ENCODE results near the gene CFAP69. TPM values are rescaled to one million over a fixed set of nuclear protein-coding genes. Genes with fewer than 3 reads are reported as not detected.

The CFAP69 gene
- total and polyA plus RNA-seq, 2 donors (not counting 1 experiment from before 2014, with no cell fraction given), result 0.10 to 0.15 TPM

DNA sequence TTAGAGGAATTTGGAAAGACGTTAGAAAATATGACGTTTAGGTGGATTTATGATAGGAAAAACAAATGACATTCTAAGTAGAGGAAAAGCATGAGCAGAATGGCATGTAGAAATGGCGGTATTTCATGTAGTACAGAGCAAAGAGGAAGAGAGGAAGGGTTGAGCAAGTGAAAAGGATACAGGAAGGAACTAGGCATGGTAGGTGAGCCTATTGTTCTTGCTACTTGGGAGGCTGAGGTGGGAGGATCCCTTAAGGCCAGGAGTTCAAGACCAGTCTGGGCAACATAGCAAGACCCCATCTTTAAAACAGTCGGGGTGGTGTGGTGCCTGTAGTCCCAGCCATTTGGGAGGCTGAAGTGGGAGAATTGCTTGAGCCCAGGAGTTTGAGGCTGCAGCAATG is 102.8 kb downstream of the CFAP69 start:
- Mint-ChIP-seq H3K4me1 (peaks cover 56% of the 10 kb centered on the region), H3K4me3 (peak overlapping the region; percentile 99), H3K27me3 (no peaks in the 10 kb centered on the region), H3K9me3 (ENCODE audit: insufficient read depth) (no peaks in the 10 kb centered on the region), H3K27ac (peak overlapping the region; percentile 29)
- Histone ChIP-seq H3K36me3 (replicated peaks in 1 of 2; ENCODE audit: control extremely low read depth in 1 of 2, control insufficient read depth in 1 of 2, extremely low read depth in 1 of 2, insufficient read depth in 2 of 2, low read length in 1 of 2) (peaks cover 0 to 1% of the 10 kb centered on the region in 2 experiments), H3K9me3 (ENCODE audit: control extremely low read depth in 1 of 3, control insufficient read depth in 2 of 3, insufficient read depth in 1 of 3, low read length in 2 of 3) (no peaks in the 10 kb centered on the region), H3K4me1 (ENCODE audit: control insufficient read depth in 2 of 2, insufficient read depth in 2 of 2, low read length in 2 of 2) (peaks cover 14 to 17% of the 10 kb centered on the region in 2 donors), H3K79me2 (ENCODE audit: control insufficient read depth, insufficient read depth, low read length) (peaks cover 52% of the 10 kb centered on the region), H3K4me3 (ENCODE audit: control extremely low read depth in 1 of 5, extremely low read depth in 1 of 5, insufficient read depth in 1 of 5, low read depth in 2 of 5, low read length in 4 of 5) (peak overlapping the region in 1 of 5 experiments; percentile 93), H4K20me1 (ENCODE audit: control insufficient read depth, insufficient read depth, low read length, poor library complexity, severe bottlenecking) (peaks cover 5% of the 10 kb centered on the region), H2AFZ (ENCODE audit: insufficient read depth, low read depth, low read length, poor library complexity, severe bottlenecking) (no peak overlapping the region), H3K27ac (ENCODE audit: low read length in 2 of 2) (peak overlapping the region in 1 of 2 donors; percentile 96), H3K27me3 (replicated peaks in 1 of 4; ENCODE audit: control extremely low read depth in 1 of 4, control insufficient read depth in 3 of 4, insufficient read depth in 4 of 4, low read length in 3 of 4) (no peaks in the 10 kb centered on the region), H3K9ac (ENCODE audit: low read length) (peak overlapping the region; percentile 97), H3K4me2 (replicated peaks; ENCODE audit: low read depth, low read length, poor library complexity, severe bottlenecking) (peak overlapping the region; percentile 88)
- TF ChIP-seq CTCF (IDR thresholded peaks at IDR 0.05) (no peak), EZH2 (IDR thresholded peaks at IDR 0.05; ENCODE audit: borderline replicate concordance, insufficient read depth, low read depth, low read length, poor library complexity, severe bottlenecking) (no peak)
- no peak for DNase-seq
- 57% methylated on average over 3 of the region's 4 CpGs for WGBS (ENCODE audit: insufficient coverage)
- POLR2A ChIA-PET, result interaction anchor here (1.3 kb wide), 1 partner anchor 56 kb away, joined by 4 read pairs; the partner anchor contains the start of gene CLDN12
- intact Hi-C loops (cut with micrococcal nuclease), result loop anchor here (5.0 kb wide), 2 partner anchors 245 to 380 kb away; no protein-coding TSS in a partner anchor
- CTCF ChIA-PET, result interaction anchor here (0.7 kb wide), 1 partner anchor 38 kb away, joined by 4 read pairs; no protein-coding TSS in a partner anchor
- ATAC-seq (ENCODE audit: low read depth), result no peak

- Mint-ChIP-seq H3K4me3 (no peak overlapping the region), H3K4me1 (peaks cover 59% of the 10 kb centered on the region)
- peaks cover 57% of the 10 kb centered on the region for H3K79me2 ChIP-seq (ENCODE audit: control insufficient read depth, insufficient read depth, low read length)
These were observed 104.3 kb downstream of the CFAP69 start for GRCh38 chr7:90349305-90349704.

More at GRCh38 chr7:90349305-90349704, 104.3 kb downstream of the CFAP69 start:
- Histone ChIP-seq H3K36me3 (replicated peaks in 1 of 2; ENCODE audit: control extremely low read depth in 1 of 2, control insufficient read depth in 1 of 2, extremely low read depth in 1 of 2, insufficient read depth in 2 of 2, low read length in 1 of 2) (peaks cover 2 to 4% of the 10 kb centered on the region in 2 experiments), H3K4me2 (replicated peaks; ENCODE audit: low read depth, low read length, poor library complexity, severe bottlenecking) (no peak overlapping the region), H4K20me1 (ENCODE audit: control insufficient read depth, insufficient read depth, low read length, poor library complexity, severe bottlenecking) (peaks cover 5% of the 10 kb centered on the region), H2AFZ (ENCODE audit: insufficient read depth, low read depth, low read length, poor library complexity, severe bottlenecking) (no peak overlapping the region), H3K27ac (ENCODE audit: low read length in 2 of 2) (no peak overlapping the region), H3K4me3 (ENCODE audit: control extremely low read depth in 1 of 5, extremely low read depth in 1 of 5, insufficient read depth in 1 of 5, low read depth in 2 of 5, low read length in 4 of 5) (no peak overlapping the region), H3K27me3 (replicated peaks in 1 of 4; ENCODE audit: control extremely low read depth in 1 of 4, control insufficient read depth in 3 of 4, insufficient read depth in 4 of 4, low read length in 3 of 4) (no peaks in the 10 kb centered on the region), H3K4me1 (ENCODE audit: control insufficient read depth in 2 of 2, insufficient read depth in 2 of 2, low read length in 2 of 2) (peaks cover 14 to 17% of the 10 kb centered on the region in 2 donors), H3K9ac (ENCODE audit: low read length) (no peak overlapping the region), H3K9me3 (ENCODE audit: control extremely low read depth in 1 of 3, control insufficient read depth in 2 of 3, insufficient read depth in 1 of 3, low read length in 2 of 3) (no peaks in the 10 kb centered on the region)
- no peaks in the 10 kb centered on the region for H3K9me3 Mint-ChIP-seq (ENCODE audit: insufficient read depth)
- ATAC-seq (ENCODE audit: low read depth) (no peak), DNase-seq (no peak)
- CTCF ChIA-PET, result no interaction called here
- TF ChIP-seq CTCF (IDR thresholded peaks at IDR 0.05) (no peak), EZH2 (IDR thresholded peaks at IDR 0.05; ENCODE audit: borderline replicate concordance, insufficient read depth, low read depth, low read length, poor library complexity, severe bottlenecking) (no peak)
- POLR2A ChIA-PET, result interaction anchor here (0.6 kb wide), 1 partner anchor 55 kb away, joined by 8 read pairs; no protein-coding TSS in a partner anchor
- intact Hi-C loops (cut with micrococcal nuclease), result loop anchor here (5.0 kb wide), 2 partner anchors 243 to 378 kb away; no protein-coding TSS in a partner anchor
- WGBS (ENCODE audit: insufficient coverage), result 100% methylated on average over 3 of the region's 4 CpGs
- no peaks in the 10 kb centered on the region for H3K27me3 Mint-ChIP-seq
- no peak overlapping the region for H3K27ac Mint-ChIP-seq
